GM23338 (cell line): ENCODE results near the gene RAB40B. TPM values are rescaled to one million over a fixed set of nuclear protein-coding genes. Genes with fewer than 3 reads are reported as not detected.
A peak's percentile ranks its signal among the peaks of the same experiment; 100 is the strongest.

Experiments used
- ATAC-seq: fragments of 200-7000 bp; cut with Tn5 transposase; 3 replicates; pipeline ENCODE4 v1.9.1; 2020
- DNase-seq: peaks from one replicate; pipeline ENCODE4 v3.0.0-alpha.2; 2015; ENCODE audit warnings: low spot score
- H2AFZ ChIP-seq: fragments of 200-600 bp; sonication (generic); 2 replicates; pipeline ENCODE4 v1.8.0; 2016; ENCODE audit warnings: antibody characterized with exemption, mild to moderate bottlenecking, moderate library complexity
- H3F3A ChIP-seq: fragments of 200-600 bp; sonication (generic); replicated peaks from 2 replicates; pipeline ENCODE4 v1.8.0; 2017; ENCODE audit warnings: antibody characterized with exemption, mixed run types, low read depth
- H3K27ac ChIP-seq: fragments of 200-600 bp; sonication (generic); 2 replicates; pipeline ENCODE4 v1.6.1; 2016; ENCODE audit warnings: low read depth
- H3K27me3 ChIP-seq: fragments of 200-600 bp; sonication (generic); 2 replicates; pipeline ENCODE4 v1.8.0; 2016; ENCODE audit warnings: mild to moderate bottlenecking, mixed run types, moderate library complexity; ENCODE audit not compliant: insufficient read depth
- H3K36me3 ChIP-seq: fragments of 200-600 bp; sonication (generic); 2 replicates; pipeline ENCODE4 v1.8.0; 2016; ENCODE audit warnings: mild to moderate bottlenecking; ENCODE audit not compliant: insufficient read depth
- H3K4me1 ChIP-seq: fragments of 200-600 bp; sonication (generic); 2 replicates; pipeline ENCODE4 v1.8.0; 2016; ENCODE audit warnings: mild to moderate bottlenecking, moderate library complexity; ENCODE audit not compliant: insufficient read depth
- H3K4me2 ChIP-seq: fragments of 200-600 bp; sonication (generic); 2 replicates; pipeline ENCODE4 v1.7.1; 2017; ENCODE audit warnings: mixed run types
- H3K4me3 ChIP-seq: fragments of 200-600 bp; sonication (generic); 2 replicates; pipeline ENCODE4 v1.6.1; 2016; ENCODE audit warnings: mixed run types
- H3K79me2 ChIP-seq: fragments of 200-600 bp; sonication (generic); replicated peaks from 2 replicates; pipeline ENCODE4 v1.8.0; 2017; ENCODE audit warnings: mild to moderate bottlenecking; ENCODE audit not compliant: insufficient read depth
- H3K9me2 ChIP-seq: fragments of 200-600 bp; sonication (generic); 2 replicates; pipeline ENCODE4 v1.8.0; 2017; ENCODE audit not compliant: insufficient read depth
- H4K20me1 ChIP-seq: fragments of 200-600 bp; sonication (generic); replicated peaks from 2 replicates; pipeline ENCODE4 v1.8.0; 2017; ENCODE audit warnings: mild to moderate bottlenecking; ENCODE audit not compliant: insufficient read depth
- H3K27ac Mint-ChIP-seq: 2 replicates; pipeline ENCODE4 v1.8.0; 2020; ENCODE audit warnings: inconsistent platforms, mild to moderate bottlenecking, moderate library complexity, mixed read lengths
- H3K27me3 Mint-ChIP-seq: 3 replicates; pipeline ENCODE4 v1.8.0; 2022; ENCODE audit warnings: low read depth, mild to moderate bottlenecking, moderate library complexity, mixed read lengths, inconsistent platforms; ENCODE audit not compliant: insufficient read depth, poor library complexity
- H3K36me3 Mint-ChIP-seq: 3 replicates; pipeline ENCODE4 v1.8.0; 2021; ENCODE audit warnings: low read depth, mild to moderate bottlenecking, inconsistent platforms, moderate library complexity, mixed read lengths
- H3K4me1 Mint-ChIP-seq: 3 replicates; pipeline ENCODE4 v1.8.0; 2020; ENCODE audit warnings: mild to moderate bottlenecking, inconsistent platforms, mixed read lengths
- H3K4me3 Mint-ChIP-seq: 3 replicates; pipeline ENCODE4 v1.8.0; 2021; ENCODE audit warnings: moderate library complexity, mild to moderate bottlenecking, inconsistent platforms, mixed read lengths
- H3K9me3 Mint-ChIP-seq: 3 replicates; pipeline ENCODE4 v1.8.0; 2020; ENCODE audit warnings: moderate library complexity, mild to moderate bottlenecking, inconsistent platforms, mixed read lengths
- EZH2 ChIP-seq: fragments of 200-600 bp; sonication (generic); IDR thresholded peaks from one replicate; pipeline ENCODE4 v1.8.0; 2017; ENCODE audit warnings: antibody characterized with exemption, mild to moderate bottlenecking, low read depth; ENCODE audit not compliant: unreplicated experiment
- EZH2phosphoT487 ChIP-seq: fragments of 200-600 bp; sonication (generic); IDR thresholded peaks from one replicate; pipeline ENCODE4 v1.8.1; 2018; ENCODE audit warnings: antibody characterized with exemption; ENCODE audit not compliant: unreplicated experiment
- NANOG ChIP-seq: IDR thresholded peaks from 2 replicates; pipeline ENCODE4 v1.6.1; 2016; ENCODE audit warnings: antibody characterized with exemption, borderline replicate concordance
- POLR2AphosphoS5 ChIP-seq: IDR thresholded peaks from 2 replicates; pipeline ENCODE4 v1.6.1; 2016; ENCODE audit warnings: antibody characterized with exemption, low read depth
- STAT1 ChIP-seq: IDR thresholded peaks from one replicate; pipeline ENCODE4 v1.6.1; 2016; ENCODE audit warnings: antibody characterized with exemption; ENCODE audit not compliant: unreplicated experiment
- ZNF114 ChIP-seq: fragments of 250-450 bp; sonication (Bioruptor Pico); IDR thresholded peaks from 2 replicates; pipeline ENCODE4 v1.5.0; 2020; ENCODE audit warnings: mild to moderate bottlenecking, moderate library complexity
- ZNF331 ChIP-seq: fragments of 250-450 bp; sonication (Bioruptor Pico); IDR thresholded peaks from 2 replicates; pipeline ENCODE4 v1.5.0; 2020; ENCODE audit warnings: low read depth, mild to moderate bottlenecking, moderate library complexity
- polyA plus RNA-seq: library from polyadenylated mRNA; unstranded; fragments of >200 nt; fragmentation: Nextera tagmentation; extraction: Ambion mirVana; gene quantifications from 2 replicates; pipeline ENCODE4 v1.2.1, GENCODE V29; 2016
- total RNA-seq: library from RNA; depleted of rRNA; stranded (reverse); fragments of >200 nt; shearing (Covaris generic); gene quantifications from 2 replicates; pipeline ENCODE4 v1.2.3, GENCODE V29; 2014
- TF ChIP-seq, protein P1 (sequence below), 2 experiments: fragments of 200-600 bp in 1 of 2; sonication (generic) in 1 of 2; conservative IDR thresholded peaks; 2 replicates each; pipeline versions ENCODE4 v1.5.1 to v1.6.1; 2016 to 2017; ENCODE audit warnings: antibody characterized with exemption in 2 of 2, low read depth in 2 of 2, mild to moderate bottlenecking in 2 of 2, moderate library complexity in 1 of 2
- TF ChIP-seq, protein P2 (sequence below): fragments of 250-450 bp; sonication (Bioruptor Pico); IDR thresholded peaks from 2 replicates; pipeline ENCODE4 v1.5.0; 2020; ENCODE audit warnings: mild to moderate bottlenecking, moderate library complexity
- TF ChIP-seq, protein P3 (sequence below): IDR thresholded peaks from 2 replicates; pipeline ENCODE4 v1.6.1; 2016; ENCODE audit warnings: antibody characterized with exemption

Gene RAB40B
- total and polyA plus RNA-seq, 2 experiments from 2014 or later = 4.2 to 5.2 TPM

DNA sequence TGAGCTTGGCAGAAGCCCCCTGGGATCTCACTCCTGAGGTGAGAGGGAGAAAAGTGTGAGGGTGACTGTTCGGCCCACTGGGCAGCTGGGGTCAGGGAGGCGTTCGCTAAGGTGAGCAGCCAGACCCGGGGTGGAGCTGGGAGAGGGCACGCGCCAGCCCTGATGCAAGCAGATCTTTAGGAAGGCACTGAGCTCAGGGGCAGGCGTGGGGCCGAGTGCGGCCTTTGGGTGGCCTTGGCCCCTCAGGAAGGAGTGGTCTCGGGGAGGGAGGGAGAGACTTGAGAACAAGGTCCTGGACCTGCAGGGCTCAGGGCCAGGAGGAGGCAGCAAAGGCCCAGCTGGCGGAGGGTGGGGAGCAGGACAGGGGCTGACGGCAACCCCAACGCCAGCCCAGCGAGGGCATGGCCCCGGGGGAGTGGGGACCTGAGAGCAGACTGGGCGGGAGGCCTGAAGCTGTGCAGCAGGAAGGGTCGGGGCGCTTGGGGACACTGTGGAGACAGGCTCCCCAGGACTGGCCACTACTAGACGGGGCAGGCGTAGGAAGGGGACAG lies 35.7 kb downstream of the RAB40B start:
- no peak overlapping the region for H3K27ac Mint-ChIP-seq
- Histone ChIP-seq H3K27me3 (no peaks in the 10 kb centered on the region), H3K36me3 (no peaks in the 10 kb centered on the region), H3K4me1 (no peaks in the 10 kb centered on the region), H3F3A (no peaks in the 10 kb centered on the region), H3K4me2 (no peak overlapping the region), H3K4me3 (no peak overlapping the region), H2AFZ (no peak overlapping the region), H3K79me2 (no peaks in the 10 kb centered on the region), H3K9me2 (no peaks in the 10 kb centered on the region), H4K20me1 (no peaks in the 10 kb centered on the region), H3K27ac (no peak overlapping the region)
- ATAC-seq = peak; percentile 50
- H3K9me3 Mint-ChIP-seq = peaks cover 5% of the 10 kb centered on the region; the same call in 1 of the 3 replicates
- H3K27me3 Mint-ChIP-seq = peaks cover 15% of the 10 kb centered on the region
- TF ChIP-seq, protein P1, sequence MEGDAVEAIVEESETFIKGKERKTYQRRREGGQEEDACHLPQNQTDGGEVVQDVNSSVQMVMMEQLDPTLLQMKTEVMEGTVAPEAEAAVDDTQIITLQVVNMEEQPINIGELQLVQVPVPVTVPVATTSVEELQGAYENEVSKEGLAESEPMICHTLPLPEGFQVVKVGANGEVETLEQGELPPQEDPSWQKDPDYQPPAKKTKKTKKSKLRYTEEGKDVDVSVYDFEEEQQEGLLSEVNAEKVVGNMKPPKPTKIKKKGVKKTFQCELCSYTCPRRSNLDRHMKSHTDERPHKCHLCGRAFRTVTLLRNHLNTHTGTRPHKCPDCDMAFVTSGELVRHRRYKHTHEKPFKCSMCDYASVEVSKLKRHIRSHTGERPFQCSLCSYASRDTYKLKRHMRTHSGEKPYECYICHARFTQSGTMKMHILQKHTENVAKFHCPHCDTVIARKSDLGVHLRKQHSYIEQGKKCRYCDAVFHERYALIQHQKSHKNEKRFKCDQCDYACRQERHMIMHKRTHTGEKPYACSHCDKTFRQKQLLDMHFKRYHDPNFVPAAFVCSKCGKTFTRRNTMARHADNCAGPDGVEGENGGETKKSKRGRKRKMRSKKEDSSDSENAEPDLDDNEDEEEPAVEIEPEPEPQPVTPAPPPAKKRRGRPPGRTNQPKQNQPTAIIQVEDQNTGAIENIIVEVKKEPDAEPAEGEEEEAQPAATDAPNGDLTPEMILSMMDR (conservative IDR thresholded peaks at IDR 0.05; ENCODE audit: low read depth in 2 of 2) = peak in 1 of 2 experiments; percentile 50; a peak in 2 of 4 replicates
- no peak for TF ChIP-seq ZNF114 (CRISPR knock-in tag)
- TF ChIP-seq EZH2 = no peak
- DNase-seq = peak; percentile 28
- no peaks in the 10 kb centered on the region for H3K4me1 Mint-ChIP-seq
- H3K36me3 Mint-ChIP-seq = no peaks in the 10 kb centered on the region; the same call in 2 of the 3 replicates
- H3K4me3 Mint-ChIP-seq = no peak overlapping the region

DNA sequence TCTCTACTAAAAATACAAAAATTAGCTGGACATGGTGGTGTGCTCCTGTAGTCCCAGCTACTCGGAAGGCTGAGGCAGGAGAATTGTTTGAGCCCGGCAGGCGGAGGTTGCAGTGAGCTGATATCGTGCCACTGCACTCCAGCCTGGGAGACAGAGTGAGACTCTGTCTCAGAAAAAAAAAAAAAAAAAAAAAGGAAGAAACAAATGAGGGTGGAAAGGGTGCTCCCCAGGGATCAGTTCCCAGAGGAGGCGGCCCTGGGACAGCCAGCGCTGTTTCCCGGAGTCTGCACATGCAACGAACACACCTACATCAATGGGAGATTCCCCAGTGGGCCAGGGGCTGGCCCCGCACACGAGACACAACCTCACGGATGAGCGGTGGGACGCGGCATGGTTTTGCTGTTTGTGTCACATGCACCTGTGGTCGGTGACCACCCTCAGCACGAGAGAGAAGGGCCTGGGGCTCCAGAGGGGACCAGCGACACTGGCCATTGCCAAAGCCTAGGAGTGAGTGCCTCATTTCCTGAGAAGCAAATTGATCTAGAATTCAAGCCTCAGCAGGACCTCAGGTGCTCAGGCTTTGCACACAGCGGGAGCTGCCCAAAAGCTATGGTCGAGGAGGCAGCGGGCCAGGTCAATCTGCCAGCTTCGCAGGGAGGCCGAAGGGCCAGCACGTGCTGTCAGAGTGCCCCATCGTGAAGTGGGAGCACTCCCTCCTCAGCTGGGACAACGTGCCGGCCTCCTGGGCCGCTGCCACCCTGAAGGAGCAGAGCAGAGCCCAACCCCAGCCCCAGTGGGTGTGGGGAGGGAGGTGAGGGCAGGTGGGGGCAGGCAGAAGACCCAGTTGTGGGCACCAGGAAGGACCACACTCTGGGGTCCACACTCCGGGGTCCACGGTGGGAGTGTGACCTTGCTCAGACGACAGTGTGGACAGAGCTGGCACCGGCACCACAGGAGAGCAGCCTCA lies 36.5 kb downstream of the RAB40B start:
- Histone ChIP-seq H3F3A (no peaks in the 10 kb centered on the region), H3K27ac (no peak overlapping the region), H3K4me2 (no peak overlapping the region), H3K27me3 (no peaks in the 10 kb centered on the region), H2AFZ (no peak overlapping the region), H4K20me1 (no peaks in the 10 kb centered on the region), H3K79me2 (no peaks in the 10 kb centered on the region), H3K9me2 (no peaks in the 10 kb centered on the region), H3K36me3 (no peaks in the 10 kb centered on the region), H3K4me1 (no peaks in the 10 kb centered on the region), H3K4me3 (no peak overlapping the region)
- ATAC-seq (no peak), DNase-seq (no peak)
- peaks cover 15% of the 10 kb centered on the region for H3K27me3 Mint-ChIP-seq
- no peaks in the 10 kb centered on the region; the same call in 2 of the 3 replicates for H3K36me3 Mint-ChIP-seq
- H3K4me1 Mint-ChIP-seq = no peaks in the 10 kb centered on the region
- H3K4me3 Mint-ChIP-seq = no peak overlapping the region
- no peak overlapping the region for H3K27ac Mint-ChIP-seq
- peaks cover 5% of the 10 kb centered on the region; the same call in 1 of the 3 replicates for H3K9me3 Mint-ChIP-seq
- no peak for TF ChIP-seq ZNF331
- no peak for TF ChIP-seq ZNF114 (CRISPR knock-in tag)
- TF ChIP-seq, protein P2, sequence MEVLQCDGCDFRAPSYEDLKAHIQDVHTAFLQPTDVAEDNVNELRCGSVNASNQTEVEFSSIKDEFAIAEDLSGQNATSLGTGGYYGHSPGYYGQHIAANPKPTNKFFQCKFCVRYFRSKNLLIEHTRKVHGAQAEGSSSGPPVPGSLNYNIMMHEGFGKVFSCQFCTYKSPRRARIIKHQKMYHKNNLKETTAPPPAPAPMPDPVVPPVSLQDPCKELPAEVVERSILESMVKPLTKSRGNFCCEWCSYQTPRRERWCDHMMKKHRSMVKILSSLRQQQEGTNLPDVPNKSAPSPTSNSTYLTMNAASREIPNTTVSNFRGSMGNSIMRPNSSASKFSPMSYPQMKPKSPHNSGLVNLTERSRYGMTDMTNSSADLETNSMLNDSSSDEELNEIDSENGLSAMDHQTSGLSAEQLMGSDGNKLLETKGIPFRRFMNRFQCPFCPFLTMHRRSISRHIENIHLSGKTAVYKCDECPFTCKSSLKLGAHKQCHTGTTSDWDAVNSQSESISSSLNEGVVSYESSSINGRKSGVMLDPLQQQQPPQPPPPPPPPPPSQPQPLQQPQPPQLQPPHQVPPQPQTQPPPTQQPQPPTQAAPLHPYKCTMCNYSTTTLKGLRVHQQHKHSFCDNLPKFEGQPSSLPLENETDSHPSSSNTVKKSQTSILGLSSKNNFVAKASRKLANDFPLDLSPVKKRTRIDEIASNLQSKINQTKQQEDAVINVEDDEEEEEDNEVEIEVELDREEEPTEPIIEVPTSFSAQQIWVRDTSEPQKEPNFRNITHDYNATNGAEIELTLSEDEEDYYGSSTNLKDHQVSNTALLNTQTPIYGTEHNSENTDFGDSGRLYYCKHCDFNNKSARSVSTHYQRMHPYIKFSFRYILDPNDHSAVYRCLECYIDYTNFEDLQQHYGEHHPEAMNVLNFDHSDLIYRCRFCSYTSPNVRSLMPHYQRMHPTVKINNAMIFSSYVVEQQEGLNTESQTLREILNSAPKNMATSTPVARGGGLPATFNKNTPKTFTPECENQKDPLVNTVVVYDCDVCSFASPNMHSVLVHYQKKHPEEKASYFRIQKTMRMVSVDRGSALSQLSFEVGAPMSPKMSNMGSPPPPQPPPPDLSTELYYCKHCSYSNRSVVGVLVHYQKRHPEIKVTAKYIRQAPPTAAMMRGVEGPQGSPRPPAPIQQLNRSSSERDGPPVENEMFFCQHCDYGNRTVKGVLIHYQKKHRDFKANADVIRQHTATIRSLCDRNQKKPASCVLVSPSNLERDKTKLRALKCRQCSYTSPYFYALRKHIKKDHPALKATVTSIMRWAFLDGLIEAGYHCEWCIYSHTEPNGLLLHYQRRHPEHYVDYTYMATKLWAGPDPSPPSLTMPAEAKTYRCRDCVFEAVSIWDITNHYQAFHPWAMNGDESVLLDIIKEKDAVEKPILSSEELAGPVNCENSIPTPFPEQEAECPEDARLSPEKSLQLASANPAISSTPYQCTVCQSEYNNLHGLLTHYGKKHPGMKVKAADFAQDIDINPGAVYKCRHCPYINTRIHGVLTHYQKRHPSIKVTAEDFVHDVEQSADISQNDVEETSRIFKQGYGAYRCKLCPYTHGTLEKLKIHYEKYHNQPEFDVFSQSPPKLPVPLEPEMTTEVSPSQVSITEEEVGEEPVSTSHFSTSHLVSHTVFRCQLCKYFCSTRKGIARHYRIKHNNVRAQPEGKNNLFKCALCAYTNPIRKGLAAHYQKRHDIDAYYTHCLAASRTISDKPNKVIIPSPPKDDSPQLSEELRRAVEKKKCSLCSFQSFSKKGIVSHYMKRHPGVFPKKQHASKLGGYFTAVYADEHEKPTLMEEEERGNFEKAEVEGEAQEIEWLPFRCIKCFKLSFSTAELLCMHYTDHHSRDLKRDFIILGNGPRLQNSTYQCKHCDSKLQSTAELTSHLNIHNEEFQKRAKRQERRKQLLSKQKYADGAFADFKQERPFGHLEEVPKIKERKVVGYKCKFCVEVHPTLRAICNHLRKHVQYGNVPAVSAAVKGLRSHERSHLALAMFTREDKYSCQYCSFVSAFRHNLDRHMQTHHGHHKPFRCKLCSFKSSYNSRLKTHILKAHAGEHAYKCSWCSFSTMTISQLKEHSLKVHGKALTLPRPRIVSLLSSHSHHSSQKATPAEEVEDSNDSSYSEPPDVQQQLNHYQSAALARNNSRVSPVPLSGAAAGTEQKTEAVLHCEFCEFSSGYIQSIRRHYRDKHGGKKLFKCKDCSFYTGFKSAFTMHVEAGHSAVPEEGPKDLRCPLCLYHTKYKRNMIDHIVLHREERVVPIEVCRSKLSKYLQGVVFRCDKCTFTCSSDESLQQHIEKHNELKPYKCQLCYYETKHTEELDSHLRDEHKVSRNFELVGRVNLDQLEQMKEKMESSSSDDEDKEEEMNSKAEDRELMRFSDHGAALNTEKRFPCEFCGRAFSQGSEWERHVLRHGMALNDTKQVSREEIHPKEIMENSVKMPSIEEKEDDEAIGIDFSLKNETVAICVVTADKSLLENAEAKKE (CRISPR knock-in tag) = no peak
- TF ChIP-seq NANOG = no peak
- no peak for TF ChIP-seq EZH2phosphoT487
- no peak for TF ChIP-seq STAT1
- TF ChIP-seq, protein P3, sequence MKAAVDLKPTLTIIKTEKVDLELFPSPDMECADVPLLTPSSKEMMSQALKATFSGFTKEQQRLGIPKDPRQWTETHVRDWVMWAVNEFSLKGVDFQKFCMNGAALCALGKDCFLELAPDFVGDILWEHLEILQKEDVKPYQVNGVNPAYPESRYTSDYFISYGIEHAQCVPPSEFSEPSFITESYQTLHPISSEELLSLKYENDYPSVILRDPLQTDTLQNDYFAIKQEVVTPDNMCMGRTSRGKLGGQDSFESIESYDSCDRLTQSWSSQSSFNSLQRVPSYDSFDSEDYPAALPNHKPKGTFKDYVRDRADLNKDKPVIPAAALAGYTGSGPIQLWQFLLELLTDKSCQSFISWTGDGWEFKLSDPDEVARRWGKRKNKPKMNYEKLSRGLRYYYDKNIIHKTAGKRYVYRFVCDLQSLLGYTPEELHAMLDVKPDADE = no peak
- no peak for TF ChIP-seq EZH2
- no peak for TF ChIP-seq POLR2AphosphoS5
